Measurements from ENCODE around the gene KCNJ1.

GRCh38 chr11:128846985-128847384, 20.1 kb downstream of the KCNJ1 start:
- TF ChIP-seq CTCF (IDR thresholded peaks at IDR 0.05 in 8 of 11, conservative IDR thresholded peaks at IDR 0.05 in 3 of 11) (no peak), POLR2A (IDR thresholded peaks at IDR 0.05) (no peak), POLR2AphosphoS5 (IDR thresholded peaks at IDR 0.05) (no peak)
